IMR-90 (cell line): Measurements from ENCODE around the gene CYTH1. TPM values are rescaled to one million over a fixed set of nuclear protein-coding genes. Genes with fewer than 3 reads are reported as not detected.
A peak's percentile ranks its signal among the peaks of the same experiment; 100 is the strongest.

ENCODE experiments used
- ATAC-seq: fragments of 200-7000 bp; cut with Tn5 transposase; 2 replicates; pipeline ENCODE4 v1.9.1; 2020; ENCODE audit warnings: low read depth, mild to moderate bottlenecking, moderate library complexity
- BruUV-seq: library from RNA; stranded (reverse); fragments of 400-500 nt; replicated peaks from 2 replicates; lab custom pipeline; 2021; lab: Mats Ljungman, UMichigan
- CTCF ChIA-PET: fragments of 300-600 bp; formaldehyde crosslinking; extraction: SDS; loops from one replicate; lab custom pipeline; 2021; ENCODE audit warnings: antibody characterized with exemption; lab: Yijun Ruan, JAX
- POLR2A ChIA-PET: fragments of 300-600 bp; sonication (Branson Sonifier 250); formaldehyde crosslinking; loops from one replicate; lab custom pipeline; 2022; ENCODE audit warnings: antibody characterized with exemption; ENCODE audit not compliant: unreplicated experiment; lab: Charles Lee
- DNase-seq: peaks from one replicate; pipeline ENCODE4 v3.0.0; 2013
- H2AFZ ChIP-seq: replicated peaks from 2 replicates; pipeline ENCODE3; 2013; ENCODE audit warnings: low read length, mild to moderate bottlenecking; ENCODE audit not compliant: poor library complexity
- H2AK5ac ChIP-seq: 2 replicates; pipeline ENCODE4 v1.6.1; 2013; ENCODE audit warnings: low read depth, low read length, inconsistent platforms
- H2AK9ac ChIP-seq: replicated peaks from 2 replicates; pipeline ENCODE3; 2013; ENCODE audit warnings: mild to moderate bottlenecking, low read depth, low read length, moderate library complexity; ENCODE audit not compliant: poor library complexity
- H2BK120ac ChIP-seq: 2 replicates; pipeline ENCODE4 v1.6.1; 2013; ENCODE audit warnings: low read depth, low read length, inconsistent platforms
- H2BK15ac ChIP-seq: 3 replicates; pipeline ENCODE4 v1.6.1; 2013; ENCODE audit warnings: low read depth, low read length, inconsistent platforms
- H2BK20ac ChIP-seq: 2 replicates; pipeline ENCODE4 v1.6.1; 2013; ENCODE audit warnings: low read depth, mild to moderate bottlenecking, inconsistent platforms, low read length, moderate library complexity
- H2BK5ac ChIP-seq: 2 replicates; pipeline ENCODE4 v1.6.1; 2013; ENCODE audit warnings: mild to moderate bottlenecking, low read depth, low read length, inconsistent platforms; ENCODE audit not compliant: poor library complexity, severe bottlenecking
- H3K14ac ChIP-seq: replicated peaks from 2 replicates; pipeline ENCODE4 v1.6.1; 2013; ENCODE audit warnings: low read depth, low read length, inconsistent platforms
- H3K18ac ChIP-seq: 2 replicates; pipeline ENCODE4 v1.6.1; 2013; ENCODE audit warnings: low read depth, low read length, control low read depth
- H3K23ac ChIP-seq: 2 replicates; pipeline ENCODE4 v1.6.1; 2013; ENCODE audit warnings: low read depth, low read length, inconsistent platforms
- H3K27ac ChIP-seq: 2 replicates; pipeline ENCODE4 v1.5.1; 2013; ENCODE audit warnings: mild to moderate bottlenecking, control low read depth, low read length; ENCODE audit not compliant: insufficient read depth
- H3K27me3 ChIP-seq: 2 replicates; pipeline ENCODE4 v1.6.1; 2013; ENCODE audit warnings: low read length; ENCODE audit not compliant: control insufficient read depth, insufficient read depth
- H3K36me3 ChIP-seq: 2 replicates; pipeline ENCODE4 v1.6.1; 2013; ENCODE audit warnings: low read length, mixed read lengths; ENCODE audit not compliant: control insufficient read depth, insufficient read depth
- H3K4ac ChIP-seq: 2 replicates; pipeline ENCODE4 v1.6.1; 2013; ENCODE audit warnings: low read depth, low read length, inconsistent platforms
- H3K4me1 ChIP-seq: 2 replicates; pipeline ENCODE4 v1.6.1; 2013; ENCODE audit warnings: low read length, mixed read lengths; ENCODE audit not compliant: control insufficient read depth, insufficient read depth
- H3K4me2 ChIP-seq: 2 replicates; pipeline ENCODE4 v1.6.1; 2013; ENCODE audit warnings: low read depth, mild to moderate bottlenecking, control low read depth, low read length, moderate library complexity
- H3K4me3 ChIP-seq: 2 replicates; pipeline ENCODE4 v1.5.1; 2013; ENCODE audit warnings: low read depth, mild to moderate bottlenecking, control low read depth, low read length, moderate library complexity; ENCODE audit not compliant: insufficient read depth
- H3K56ac ChIP-seq: 2 replicates; pipeline ENCODE4 v1.6.1; 2013; ENCODE audit warnings: low read length, inconsistent platforms; ENCODE audit not compliant: insufficient read depth; ENCODE audit errors: extremely low read depth
- H3K79me1 ChIP-seq, 2 experiments: 2 replicates each; pipeline ENCODE4 v1.6.1; 2013; ENCODE audit warnings: low read length in 2 of 2, inconsistent platforms in 1 of 2, low read depth in 1 of 2
- H3K9ac ChIP-seq: 2 replicates; pipeline ENCODE4 v1.6.1; 2013; ENCODE audit warnings: low read depth, low read length, control low read depth
- H3K9me1 ChIP-seq: 2 replicates; pipeline ENCODE4 v1.6.1; 2013; ENCODE audit warnings: low read length, inconsistent platforms; ENCODE audit not compliant: insufficient read depth
- H3K9me3 ChIP-seq: 2 replicates; pipeline ENCODE4 v1.6.1; 2013; ENCODE audit warnings: low read length; ENCODE audit not compliant: control insufficient read depth, insufficient read depth
- H4K20me1 ChIP-seq: 2 replicates; pipeline ENCODE4 v1.6.1; 2013; ENCODE audit warnings: low read length, inconsistent platforms; ENCODE audit not compliant: insufficient read depth
- H4K5ac ChIP-seq: 2 replicates; pipeline ENCODE4 v1.6.1; 2013; ENCODE audit warnings: mild to moderate bottlenecking, low read depth, low read length, control low read depth
- H4K8ac ChIP-seq, 2 experiments: 2 replicates each; pipeline ENCODE4 v1.6.1; 2013; ENCODE audit warnings: low read depth in 2 of 2, low read length in 2 of 2, control low read depth in 1 of 2, inconsistent platforms in 1 of 2
- H4K91ac ChIP-seq: 2 replicates; pipeline ENCODE4 v1.6.1; 2013; ENCODE audit warnings: low read depth, low read length, inconsistent platforms; ENCODE audit not compliant: insufficient read depth
- BHLHE40 ChIP-seq: fragments of 150-350 bp; IDR thresholded peaks from 2 replicates; pipeline ENCODE4 v1.6.1; 2016; ENCODE audit warnings: mild to moderate bottlenecking, low read depth, low read length
- CHD1 ChIP-seq: IDR thresholded peaks from 2 replicates; pipeline ENCODE4 v1.6.1; 2012; ENCODE audit warnings: low read depth, low read length, improper control_type of control experiment
- CTCF ChIP-seq: conservative IDR thresholded peaks from 2 replicates; pipeline ENCODE4 v1.5.1; 2012; ENCODE audit warnings: mild to moderate bottlenecking, low read depth, low read length, improper control_type of control experiment
- ELK1 ChIP-seq: fragments of 150-350 bp; IDR thresholded peaks from 2 replicates; pipeline ENCODE4 v1.6.1; 2016; ENCODE audit warnings: low read depth, mild to moderate bottlenecking, low read length, moderate library complexity, borderline replicate concordance
- FOS ChIP-seq: fragments of 150-350 bp; IDR thresholded peaks from 2 replicates; pipeline ENCODE4 v1.6.1; 2016; ENCODE audit warnings: low read depth, low read length
- MAFK ChIP-seq: IDR thresholded peaks from 2 replicates; pipeline ENCODE4 v1.6.1; 2012; ENCODE audit warnings: low read depth, low read length, improper control_type of control experiment
- MAZ ChIP-seq: IDR thresholded peaks from 2 replicates; pipeline ENCODE4 v1.6.1; 2012; ENCODE audit warnings: low read depth, mild to moderate bottlenecking, low read length, improper control_type of control experiment, moderate library complexity, borderline replicate concordance
- MXI1 ChIP-seq: IDR thresholded peaks from 2 replicates; pipeline ENCODE4 v1.6.1; 2012; ENCODE audit warnings: low read depth, mild to moderate bottlenecking, low read length, moderate library complexity, borderline replicate concordance
- NFE2L2 ChIP-seq: fragments of 150-350 bp; IDR thresholded peaks from 2 replicates; pipeline ENCODE4 v1.6.1; 2016; ENCODE audit warnings: low read depth, mild to moderate bottlenecking, low read length
- POLR2A ChIP-seq: IDR thresholded peaks from 2 replicates; pipeline ENCODE4 v1.6.1; 2012; ENCODE audit warnings: mild to moderate bottlenecking, low read depth, low read length
- RAD21 ChIP-seq: IDR thresholded peaks from 2 replicates; pipeline ENCODE4 v1.6.1; 2012; ENCODE audit warnings: low read length, improper control_type of control experiment
- RCOR1 ChIP-seq: IDR thresholded peaks from 2 replicates; pipeline ENCODE4 v1.6.1; 2012; ENCODE audit warnings: mild to moderate bottlenecking, low read length, improper control_type of control experiment; ENCODE audit not compliant: insufficient replicate concordance
- RFX5 ChIP-seq: IDR thresholded peaks from 2 replicates; pipeline ENCODE4 v1.8.0; 2012; ENCODE audit warnings: low read depth, mild to moderate bottlenecking, low read length, moderate library complexity
- SMC3 ChIP-seq: fragments of 150-350 bp; IDR thresholded peaks from 2 replicates; pipeline ENCODE4 v1.6.1; 2016; ENCODE audit warnings: low read depth, mild to moderate bottlenecking, antibody characterized with exemption, low read length, moderate library complexity
- USF2 ChIP-seq: fragments of 150-350 bp; IDR thresholded peaks from 2 replicates; pipeline ENCODE4 v1.6.1; 2017; ENCODE audit warnings: mild to moderate bottlenecking, antibody characterized with exemption, low read length, low read depth
- WGBS, 2 experiments: methylation state at CpG; one replicate each; pipeline versions ENCODE4 v1.1.5 to v1.1.7; 2013; ENCODE audit warnings: missing lambda C conversion rate in 2 of 2; ENCODE audit not compliant: insufficient read length in 1 of 2; ENCODE audit errors: extremely low coverage in 2 of 2; 5-methylcytosine and 5-hydroxymethylcytosine counted together
- dilution Hi-C: fragments of 300-500 bp; cut with HindIII; formaldehyde crosslinking; loops from one replicate; pipeline ENCODE4 v1.14.3; 2018; ENCODE audit warnings: low sequenced_read_pairs; ENCODE audit not compliant: unreplicated experiment
- in situ Hi-C: fragments of 300-500 bp; cut with MboI; formaldehyde crosslinking; loops from 3 replicates; pipeline ENCODE4 v1.14.3; 2019; ENCODE audit warnings: low sequenced_read_pairs, inconsistent platforms, mixed read lengths
- intact Hi-C: fragments of 100-400 bp; cut with micrococcal nuclease; formaldehyde crosslinking; loops from 2 replicates; pipeline ENCODE4 v1.10.0; 2022
- polyA plus RNA-seq, 3 experiments: library from polyadenylated mRNA; depleted of rRNA; stranded (reverse); fragments of >200 nt; gene quantifications; 2 replicates each; pipeline ENCODE4 v1.2.3, GENCODE V29; 2012; ENCODE audit warnings: low replicate concordance in 1 of 3
- total RNA-seq: library from RNA; depleted of rRNA; stranded (reverse); fragments of >200 nt; gene quantifications from 2 replicates; pipeline ENCODE4 v1.2.3, GENCODE V29; 2012

The CYTH1 gene
- total and polyA plus RNA-seq, 2 of the 4 experiments (the other 2 are of a cell fraction), result 7.9 to 12.4 TPM

- H3K27ac ChIP-seq, result no peak overlapping the region
- no peak overlapping the region for H3K56ac ChIP-seq
- H2BK15ac ChIP-seq, result no peak overlapping the region
- ChIA-PET POLR2A (no interaction called here), CTCF (no interaction called here)
- no peak overlapping the region for H2AK5ac ChIP-seq
- no TSS peak for BruUV-seq
- TF ChIP-seq RAD21 (no peak), CHD1 (no peak), BHLHE40 (no peak), USF2 (no peak), ELK1 (no peak), SMC3 (no peak), FOS (no peak), RCOR1 (no peak), NFE2L2 (no peak), MAZ (no peak), CTCF (no peak), POLR2A (no peak), MXI1 (no peak), RFX5 (no peak), MAFK (no peak)
- H4K91ac ChIP-seq, result no peak overlapping the region
- H3K9me3 ChIP-seq, result peaks cover 7% of the 10 kb centered on the region
- no peak overlapping the region for H3K4me2 ChIP-seq
- H3K14ac ChIP-seq, result no peak overlapping the region
- H3K4ac ChIP-seq, result no peak overlapping the region
- H2BK5ac ChIP-seq, result no peak overlapping the region
- H3K9me1 ChIP-seq, result 0 out of 2 replicates have a peak, but pooled peaks cover 2% of the 10 kb centered on the region
- no peak overlapping the region for H4K5ac ChIP-seq
- H2BK120ac ChIP-seq, result no peak overlapping the region
- H2AK9ac ChIP-seq, result no peak overlapping the region
- H3K27me3 ChIP-seq, result peaks cover 22% of the 10 kb centered on the region; the same call in 1 of the 2 replicates
- no peak overlapping the region for H3K9ac ChIP-seq
- ATAC-seq, result no peak
- H3K18ac ChIP-seq, result no peak overlapping the region
- H3K79me1 ChIP-seq, result no peaks in the 10 kb centered on the region
- dilution Hi-C loops, result no loop called here
- no peak overlapping the region for H4K8ac ChIP-seq
- H4K20me1 ChIP-seq, result no peaks in the 10 kb centered on the region
- no peak for DNase-seq
- in situ Hi-C loops, result no loop called here
- H2AFZ ChIP-seq, result peak overlapping the region; percentile 23
- no peak overlapping the region for H3K23ac ChIP-seq
- WGBS, 2 experiments, result 95% methylated on average over 3 of the region's 14 CpGs; no CpG with 5 or more reads in 1 of the 2 experiments
- H3K36me3 ChIP-seq, result no peaks in the 10 kb centered on the region
- intact Hi-C loops, result no loop called here
- H3K4me3 ChIP-seq, result no peak overlapping the region
- no peak overlapping the region for H2BK20ac ChIP-seq
- no peaks in the 10 kb centered on the region; the same call in 1 of the 2 replicates for H3K4me1 ChIP-seq
Measured at GRCh38 chr17:78644931-78645351, 137.1 kb downstream of the CYTH1 start.
